ENCODE measurements around the gene EHBP1L1.
"Not testable (repeated sequence)": the region's sequence is repeated elsewhere in the genome, so short reads cannot be mapped to it uniquely, and the experiment has no call there.

DNA sequence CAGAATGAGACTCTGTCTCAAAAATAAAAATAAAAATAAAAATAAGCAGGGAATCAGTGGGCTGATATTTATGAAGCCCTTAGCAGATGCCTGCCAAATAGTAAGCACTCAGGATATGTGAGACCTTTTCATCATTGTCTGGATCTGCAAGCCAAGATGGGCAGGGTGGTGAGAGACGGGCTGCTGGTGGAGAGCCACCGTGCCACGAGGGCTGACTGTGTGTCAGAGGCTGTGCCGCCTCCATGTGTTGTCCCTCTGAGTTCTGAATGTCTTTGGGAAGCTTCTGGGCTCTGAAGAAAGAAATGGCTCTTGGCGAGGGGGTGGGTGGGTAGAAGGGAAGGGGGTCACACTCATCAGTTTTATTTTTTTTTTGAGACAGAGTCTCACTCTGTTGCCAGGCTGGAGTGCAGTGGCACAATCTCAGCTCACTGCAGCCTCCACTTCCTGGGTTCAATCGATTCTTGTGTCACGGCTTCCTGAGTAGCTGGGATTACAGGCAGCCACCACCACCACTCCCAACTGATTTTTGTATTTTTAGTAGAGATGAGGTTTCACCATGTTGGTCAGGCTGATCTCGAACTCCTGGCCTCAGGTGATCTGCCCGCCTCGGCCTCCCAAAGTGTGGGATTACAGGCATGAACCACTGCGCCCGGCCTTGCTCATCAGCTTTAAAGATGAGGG is 10.8 kb upstream of the EHBP1L1 start:
- TF ChIP-seq POLR2AphosphoS5 (IDR thresholded peaks at IDR 0.05), result not testable (repeated sequence)
- TF ChIP-seq, protein P1, sequence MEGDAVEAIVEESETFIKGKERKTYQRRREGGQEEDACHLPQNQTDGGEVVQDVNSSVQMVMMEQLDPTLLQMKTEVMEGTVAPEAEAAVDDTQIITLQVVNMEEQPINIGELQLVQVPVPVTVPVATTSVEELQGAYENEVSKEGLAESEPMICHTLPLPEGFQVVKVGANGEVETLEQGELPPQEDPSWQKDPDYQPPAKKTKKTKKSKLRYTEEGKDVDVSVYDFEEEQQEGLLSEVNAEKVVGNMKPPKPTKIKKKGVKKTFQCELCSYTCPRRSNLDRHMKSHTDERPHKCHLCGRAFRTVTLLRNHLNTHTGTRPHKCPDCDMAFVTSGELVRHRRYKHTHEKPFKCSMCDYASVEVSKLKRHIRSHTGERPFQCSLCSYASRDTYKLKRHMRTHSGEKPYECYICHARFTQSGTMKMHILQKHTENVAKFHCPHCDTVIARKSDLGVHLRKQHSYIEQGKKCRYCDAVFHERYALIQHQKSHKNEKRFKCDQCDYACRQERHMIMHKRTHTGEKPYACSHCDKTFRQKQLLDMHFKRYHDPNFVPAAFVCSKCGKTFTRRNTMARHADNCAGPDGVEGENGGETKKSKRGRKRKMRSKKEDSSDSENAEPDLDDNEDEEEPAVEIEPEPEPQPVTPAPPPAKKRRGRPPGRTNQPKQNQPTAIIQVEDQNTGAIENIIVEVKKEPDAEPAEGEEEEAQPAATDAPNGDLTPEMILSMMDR (IDR thresholded peaks at IDR 0.05), result not testable (repeated sequence)
